Stimulated activated CD8-positive, alpha-beta memory T cell treated with anti-CD3 and anti-CD28 coated beads, Interleukin-7, amount 100 ng/mL, for 1 hour (primary cell): ENCODE measurements around the gene GPR162.
A peak's percentile ranks its signal among the peaks of the same experiment; 100 is the strongest.

Experiments used
- DNase-seq, 2 donors: peaks; one replicate each; pipeline ENCODE4 v3.0.0-alpha.2; 2020; ENCODE audit warnings: low read depth in 2 of 2

GPR162 gene

GRCh38 chr12:6836851-6837250 is 15.2 kb downstream of the GPR162 start:
- DNase-seq = no peak

GRCh38 chr12:6837370-6838060 is 15.9 kb downstream of the GPR162 start:
- no peak for DNase-seq

- DNase-seq = no peak
Measured at GRCh38 chr12:6838854-6839253, 17.2 kb downstream of the GPR162 start.

- no peak for DNase-seq
Measured at GRCh38 chr12:6839482-6840201, 18.0 kb downstream of the GPR162 start.

GRCh38 chr12:6840330-6840729 is 18.7 kb downstream of the GPR162 start:
- DNase-seq = no peak

- no peak for DNase-seq
Measured at GRCh38 chr12:6840761-6841515, 19.3 kb downstream of the GPR162 start, which contains the start of gene GNB3. Gene GNB3, plus strand, starts transcription at chr12:6840925. Its CDS starts 363 bp downstream, at chr12:6841288.

- DNase-seq = no peak
Measured at GRCh38 chr12:6842075-6842474, 20.5 kb downstream of the GPR162 start.

- DNase-seq = no peak
Measured at GRCh38 chr12:6843118-6843902, 21.7 kb downstream of the GPR162 start.

- DNase-seq = no peak
Measured at GRCh38 chr12:6845395-6845794, 23.8 kb downstream of the GPR162 start.

- no peak for DNase-seq
Measured at GRCh38 chr12:6846316-6846869, 24.8 kb downstream of the GPR162 start.

- no peak for DNase-seq
Measured at GRCh38 chr12:6847676-6848075, 26.1 kb downstream of the GPR162 start.

- DNase-seq = no peak
Measured at GRCh38 chr12:6849427-6849826, 27.8 kb downstream of the GPR162 start.

- no peak for DNase-seq
Measured at GRCh38 chr12:6849976-6850560, 28.4 kb downstream of the GPR162 start.

GRCh38 chr12:6850796-6851152 is 29.2 kb downstream of the GPR162 start:
- no peak for DNase-seq

- peak; percentile 72 to 84 for DNase-seq
Measured at GRCh38 chr12:6851153-6851920, 29.7 kb downstream of the GPR162 start, which contains the start of gene CDCA3. Gene CDCA3, minus strand, starts transcription at chr12:6851286. Its CDS starts 334 bp downstream, at chr12:6850952.

GRCh38 chr12:6851921-6852650 is 30.5 kb downstream of the GPR162 start, which contains the start of gene USP5:
Gene USP5, plus strand, starts transcription at chr12:6852150. Its CDS starts 30 bp downstream, at chr12:6852180.
- peak; percentile 92 to 95 for DNase-seq

GRCh38 chr12:6852651-6853354 is 31.2 kb downstream of the GPR162 start:
- DNase-seq = no peak

GRCh38 chr12:6853626-6854025 is 32.0 kb downstream of the GPR162 start:
- no peak for DNase-seq

GRCh38 chr12:6854036-6854435 is 32.4 kb downstream of the GPR162 start:
- no peak for DNase-seq
